ENCODE results near the gene BEND2.
"Not testable (repeated sequence)": the region's sequence is repeated elsewhere in the genome, so short reads cannot be mapped to it uniquely, and the experiment has no call there.

BEND2 gene

DNA sequence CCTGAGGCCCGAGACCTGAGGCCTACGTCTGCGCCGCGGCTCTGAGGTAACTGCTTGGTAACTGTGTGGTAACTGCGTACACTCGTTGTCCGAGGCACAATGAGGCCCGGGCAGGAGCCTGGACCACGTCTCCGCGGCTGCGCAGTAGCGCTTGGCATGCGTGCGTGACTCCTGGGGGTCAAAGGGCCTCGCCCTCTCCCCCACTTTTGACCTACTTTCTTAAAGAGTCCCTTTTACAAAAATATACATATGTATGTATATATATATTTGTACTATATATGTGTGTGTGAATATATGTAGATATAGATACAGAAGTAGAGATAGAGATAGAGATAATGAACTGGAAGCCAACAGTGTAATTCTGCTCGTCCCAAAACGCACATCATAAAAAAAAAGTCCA lies at the start of gene BEND2:
TSS of gene BEND2 (minus strand) at position 101 of the 400 bp plus-strand sequence. CDS start 136 bp downstream, outside the sequence.
- DNase-seq = no peak

DNA sequence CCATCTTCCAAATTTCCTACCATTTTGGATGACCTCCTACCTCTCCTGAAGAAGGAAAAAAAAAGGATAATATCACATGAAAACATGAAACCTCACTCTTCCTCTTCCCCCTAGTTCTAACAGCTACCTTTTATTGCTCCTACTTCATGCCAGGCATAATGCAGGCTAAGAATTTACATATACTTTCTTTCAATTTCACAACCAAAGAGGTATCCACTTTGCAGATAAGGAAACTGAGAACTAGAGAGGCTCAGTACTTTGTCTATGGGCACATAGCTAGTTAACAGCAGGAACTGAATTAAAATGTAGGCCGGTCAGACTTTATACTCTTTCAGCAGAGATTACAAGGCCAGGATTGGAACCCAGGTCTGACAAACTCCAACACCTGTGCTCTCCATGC lies 34.4 kb upstream of the BEND2 start:
- DNase-seq = no peak

DNA sequence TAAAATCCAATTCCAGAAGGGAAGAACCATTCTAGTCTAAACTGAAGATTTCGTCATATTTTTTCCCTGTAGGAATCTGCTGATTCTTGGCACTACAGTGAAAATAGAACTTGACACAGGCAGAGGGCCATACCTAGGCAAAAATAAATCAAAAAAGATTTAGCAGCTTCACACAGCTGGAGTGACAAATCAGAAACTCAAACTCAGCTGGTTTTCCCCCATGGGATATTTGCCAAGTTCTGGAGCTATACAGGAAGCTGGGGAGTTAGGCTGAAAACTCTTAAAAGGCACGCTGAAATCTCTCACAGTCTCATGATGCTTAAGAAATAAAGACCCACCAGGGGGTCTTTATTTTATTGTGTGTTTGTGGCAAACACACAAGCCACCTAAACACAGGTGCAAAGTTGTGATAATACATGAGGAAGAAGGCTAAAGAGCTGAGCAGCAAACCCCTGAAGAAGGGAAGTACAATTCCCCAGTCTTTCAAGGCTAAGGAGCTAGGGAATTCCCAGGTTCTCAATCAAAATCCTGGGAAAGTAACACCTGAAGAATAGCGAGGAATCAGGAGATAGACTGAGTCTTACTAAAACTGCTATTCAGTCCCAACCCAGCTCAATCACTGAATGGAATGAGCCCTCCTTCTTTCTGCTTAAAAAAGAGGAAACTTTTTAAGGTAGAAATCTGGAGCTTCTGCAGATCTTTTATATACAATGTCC lies 32.1 kb upstream of the BEND2 start:
- DNase-seq = no peak

DNA sequence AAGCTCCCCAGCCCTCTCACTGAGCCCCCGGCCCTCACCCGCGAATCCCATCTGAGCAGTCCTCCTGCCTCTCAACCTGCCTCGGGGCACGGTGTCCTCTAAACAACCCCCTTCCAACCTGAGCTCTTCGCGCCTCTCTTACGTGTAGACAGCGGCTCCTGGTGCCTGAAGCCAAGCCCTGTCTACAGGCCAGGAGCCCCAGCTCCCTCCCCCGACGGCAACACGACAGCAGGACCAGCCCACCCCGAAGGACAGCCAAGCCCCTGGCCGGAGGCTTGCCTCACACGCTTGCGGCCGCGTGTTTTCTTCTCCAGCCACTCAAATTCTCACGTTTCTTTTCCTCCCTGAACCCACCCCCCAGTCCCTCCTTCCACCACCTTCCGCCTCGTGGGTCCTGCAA lies 9.0 kb upstream of the BEND2 start:
- not testable (repeated sequence) for DNase-seq

DNA sequence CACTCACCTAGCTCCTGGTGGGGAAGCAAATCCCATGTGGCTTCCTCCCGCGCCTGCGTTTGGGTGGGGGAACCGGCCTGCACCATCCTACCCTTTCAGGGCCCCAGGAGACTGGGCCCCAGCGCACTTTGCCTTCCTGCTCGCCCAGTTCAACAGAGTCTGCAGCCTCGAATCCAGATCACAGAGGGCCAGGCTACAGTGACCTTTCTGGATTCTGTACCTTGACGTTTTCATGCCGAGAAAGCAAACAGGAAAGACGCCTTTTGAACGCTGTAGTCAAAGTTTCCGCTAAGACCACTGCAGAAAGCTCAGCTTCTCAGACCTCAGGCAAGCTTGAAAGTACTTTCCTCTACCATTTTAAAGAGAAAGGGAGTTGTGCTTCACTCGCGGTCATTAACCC lies 7.4 kb upstream of the BEND2 start:
- DNase-seq = no peak

DNA sequence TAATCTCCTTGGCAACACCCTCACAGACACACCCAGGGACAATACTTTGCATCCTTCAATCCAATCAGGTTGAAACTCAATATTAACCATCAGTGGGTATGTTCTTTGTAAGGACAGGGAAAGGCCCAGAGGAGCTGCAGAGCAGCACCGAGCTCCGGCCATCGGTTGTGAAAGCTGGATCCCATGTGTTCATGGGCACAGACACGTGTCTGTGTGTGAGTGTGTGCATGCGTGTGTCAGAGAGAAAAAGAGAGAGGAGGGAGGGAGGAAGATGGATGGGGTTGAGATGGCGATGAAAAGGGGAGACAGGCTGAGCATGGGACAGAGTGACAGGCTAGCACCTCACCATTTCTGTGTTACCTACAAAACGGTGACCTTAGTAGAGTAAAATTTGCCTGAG lies 6.8 kb upstream of the BEND2 start:
- no peak for DNase-seq

DNA sequence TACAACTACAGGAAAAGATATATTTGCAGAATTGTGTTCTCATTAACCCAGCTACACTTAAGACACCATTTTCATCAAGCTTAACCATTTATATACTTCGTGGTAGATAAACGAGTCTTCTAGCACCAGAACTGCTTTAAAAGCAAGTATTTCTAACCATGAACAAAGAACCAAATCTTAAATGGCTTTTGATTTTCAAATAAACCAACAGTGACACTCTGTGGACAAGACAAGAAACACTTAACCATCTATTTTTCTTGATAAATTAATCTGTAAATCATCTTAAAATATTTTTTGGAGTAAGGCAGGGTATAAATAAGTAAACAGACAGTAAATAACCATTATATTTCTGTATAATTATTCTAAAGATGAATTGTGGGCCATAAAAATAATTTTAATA lies 10.2 kb downstream of the BEND2 start:
- no peak for DNase-seq

DNA sequence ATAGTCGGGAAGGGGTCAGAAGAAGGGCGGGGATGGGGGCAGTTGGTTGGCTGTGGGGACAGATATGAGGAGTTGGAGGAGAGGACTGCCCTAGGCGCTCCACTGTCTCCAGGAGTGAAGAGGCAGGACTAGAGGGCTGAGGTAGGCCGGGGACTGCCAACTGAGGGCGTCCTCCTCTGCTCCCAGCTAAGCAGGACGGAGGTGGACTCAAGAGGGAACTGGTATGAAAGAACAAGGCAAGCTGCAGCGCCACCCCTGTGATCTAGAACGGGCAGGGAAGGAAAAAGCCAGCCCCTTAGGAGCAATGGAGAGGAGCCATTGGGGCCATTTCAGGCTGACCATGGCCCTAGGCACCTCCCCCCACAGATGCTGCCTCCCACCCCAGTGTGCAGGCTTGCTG lies 14.0 kb downstream of the BEND2 start:
- DNase-seq = no peak

DNA sequence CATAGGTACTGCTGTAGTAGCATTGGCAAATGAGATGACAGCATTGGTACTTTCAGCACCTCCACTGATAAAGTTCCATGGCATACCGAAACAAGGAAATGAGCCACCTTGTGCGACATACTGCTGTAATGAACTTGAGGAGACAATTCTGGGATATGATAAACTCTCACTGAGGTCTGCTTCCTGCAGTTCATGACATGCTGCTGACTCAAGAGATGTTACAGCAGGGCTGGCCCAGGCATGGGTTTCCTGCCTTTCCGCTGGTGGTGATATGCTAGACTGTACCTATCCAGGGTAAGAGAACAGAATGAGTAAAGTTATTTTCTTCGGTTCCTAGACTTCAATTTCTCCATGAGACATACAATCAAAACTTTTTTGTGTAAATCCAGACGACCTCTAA lies 17.1 kb downstream of the BEND2 start:
- DNase-seq = no peak

DNA sequence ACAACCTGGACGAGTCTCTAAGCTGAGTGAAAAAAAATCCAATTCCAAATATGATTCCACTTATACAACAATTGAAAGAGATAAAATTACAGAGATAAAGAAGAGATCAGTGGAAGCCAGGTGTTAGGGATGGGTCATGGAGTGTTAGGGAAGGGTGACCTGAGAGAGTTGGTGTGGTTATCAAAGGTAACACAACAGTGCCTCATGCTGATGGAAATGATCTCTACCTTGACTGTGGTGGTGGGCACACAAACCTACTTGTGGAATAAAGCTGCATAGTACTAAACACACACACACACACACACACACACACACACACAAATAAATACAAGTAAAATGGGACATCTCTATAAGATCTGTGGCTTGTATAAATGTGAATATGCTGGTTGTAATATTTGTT lies 26.0 kb downstream of the BEND2 start:
- no peak for DNase-seq

DNA sequence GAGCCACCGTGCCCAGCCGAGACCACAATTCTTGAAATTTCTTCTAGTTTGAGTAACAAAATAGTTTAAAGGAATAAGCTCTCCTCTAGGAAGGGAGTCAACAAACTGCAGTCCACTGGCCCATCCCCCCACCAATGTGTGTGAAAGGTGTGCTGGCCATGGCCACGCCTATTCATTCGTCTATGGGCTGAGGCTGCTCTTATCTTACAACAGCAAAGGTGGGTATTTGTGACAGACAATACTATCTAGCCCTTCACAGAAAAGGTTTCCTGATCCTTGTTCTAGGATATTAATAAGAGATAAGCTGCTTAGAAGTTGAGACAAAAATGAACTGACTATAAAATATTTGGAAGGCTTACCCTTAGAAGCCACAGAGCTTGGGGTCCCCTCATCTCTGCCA lies 41.2 kb downstream of the BEND2 start:
- no peak for DNase-seq

DNA sequence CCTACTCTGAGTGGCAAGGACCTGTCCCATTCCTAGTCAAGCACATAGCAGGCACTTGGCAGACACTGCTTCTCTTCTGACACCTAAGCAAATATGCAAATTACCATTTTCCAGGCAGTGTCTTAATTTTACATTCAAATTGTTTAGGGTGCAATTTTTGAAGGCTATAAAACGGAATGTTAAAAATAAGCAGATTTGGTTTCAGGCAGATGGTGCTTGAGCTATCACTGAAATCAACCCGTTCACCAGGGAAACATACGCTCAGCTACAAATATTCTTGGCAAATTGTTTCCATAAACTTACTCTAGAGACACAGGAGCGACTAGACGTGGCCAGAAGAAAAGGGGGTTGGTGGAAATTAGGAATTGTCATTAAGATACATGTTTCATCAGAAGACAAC lies 45.7 kb downstream of the BEND2 start:
- DNase-seq = no peak

DNA sequence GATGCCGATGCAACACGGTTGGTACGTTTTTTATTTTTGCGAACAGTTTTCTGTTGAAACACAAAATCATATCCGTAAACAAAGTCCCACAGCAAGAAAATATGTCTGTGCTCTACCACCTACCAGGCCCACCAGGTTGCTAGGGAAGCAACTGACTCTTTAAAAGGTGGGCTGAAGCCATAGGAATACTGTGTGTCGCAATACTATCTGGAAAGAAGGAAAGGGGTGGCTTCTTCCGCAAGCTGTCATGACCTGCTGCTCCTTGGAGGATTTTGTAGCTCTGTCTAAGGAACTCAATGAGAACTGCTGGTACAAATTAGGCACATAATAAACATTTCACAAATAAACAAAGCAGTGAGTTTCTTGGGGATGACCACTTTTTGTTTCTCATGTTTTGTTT lies 46.5 kb downstream of the BEND2 start:
- no peak for DNase-seq

DNA sequence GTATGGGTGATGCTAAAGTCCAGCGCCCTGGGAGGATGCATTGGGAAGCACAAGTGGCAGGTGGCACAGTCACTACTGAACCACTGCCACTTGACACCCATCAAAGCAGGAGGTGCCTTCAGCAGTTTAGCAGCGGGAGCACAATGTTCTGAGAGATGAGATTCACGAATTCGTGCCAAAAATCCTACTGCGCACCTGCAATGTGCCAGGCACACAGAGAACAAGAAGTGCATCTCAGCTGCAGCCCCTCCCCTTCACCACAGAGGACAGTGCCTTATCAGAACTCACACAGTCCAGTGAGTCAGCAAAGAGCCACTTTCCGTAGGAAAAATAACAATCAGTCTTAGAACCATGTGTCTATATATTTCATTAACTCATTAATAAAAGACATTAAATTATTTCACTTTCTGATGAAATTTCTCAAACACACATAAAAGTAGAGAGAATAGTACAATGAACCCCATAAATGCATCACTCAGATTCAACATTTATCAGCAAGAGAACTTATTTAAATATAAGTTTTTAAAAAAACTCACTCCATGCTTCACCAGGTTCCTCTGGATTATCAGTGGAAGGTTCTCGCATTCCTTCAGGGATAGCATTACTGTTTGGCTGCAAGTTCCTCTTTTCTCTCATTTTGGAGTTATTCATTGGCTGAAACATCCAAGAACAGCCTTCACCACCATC lies 47.0 kb downstream of the BEND2 start:
- DNase-seq = no peak

DNA sequence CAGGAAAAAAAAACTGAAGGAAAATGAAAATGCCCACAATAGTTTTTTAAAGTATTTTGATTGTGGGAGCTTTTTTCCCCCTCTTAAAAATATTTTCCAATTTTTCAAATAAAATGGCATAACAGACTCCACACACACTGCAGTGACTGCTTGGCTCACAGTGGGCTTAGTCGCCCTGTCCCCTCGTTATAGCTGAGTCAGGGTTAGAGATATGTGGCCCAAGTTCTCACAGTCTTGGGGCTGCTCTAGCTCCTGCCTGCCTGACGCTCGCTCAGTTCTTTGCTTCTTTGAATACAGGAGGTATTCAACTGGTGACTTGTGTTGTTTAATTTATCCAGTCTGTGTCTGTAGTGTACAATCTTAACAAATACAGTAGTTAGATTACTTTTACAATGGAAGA lies 47.7 kb downstream of the BEND2 start:
- DNase-seq = no peak

DNA sequence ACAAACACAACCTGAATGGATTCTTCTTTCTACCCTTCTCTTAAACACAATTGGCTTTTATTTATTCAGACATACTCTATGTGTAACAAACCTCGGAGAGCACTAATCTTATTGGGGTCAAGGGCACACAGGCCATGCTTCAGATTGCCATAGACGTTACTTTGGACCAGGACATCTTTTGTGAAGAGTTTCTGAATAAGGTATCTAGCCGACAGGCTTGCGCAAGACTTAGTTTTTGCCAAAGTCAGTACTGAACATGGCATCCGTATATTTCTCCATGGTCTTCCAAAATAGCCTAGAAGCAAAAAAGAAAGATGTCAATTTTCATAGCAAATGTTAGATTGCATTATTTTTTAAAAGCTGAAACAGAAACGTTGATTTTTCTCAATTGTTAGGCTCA lies 49.8 kb downstream of the BEND2 start:
- no peak for DNase-seq

DNA sequence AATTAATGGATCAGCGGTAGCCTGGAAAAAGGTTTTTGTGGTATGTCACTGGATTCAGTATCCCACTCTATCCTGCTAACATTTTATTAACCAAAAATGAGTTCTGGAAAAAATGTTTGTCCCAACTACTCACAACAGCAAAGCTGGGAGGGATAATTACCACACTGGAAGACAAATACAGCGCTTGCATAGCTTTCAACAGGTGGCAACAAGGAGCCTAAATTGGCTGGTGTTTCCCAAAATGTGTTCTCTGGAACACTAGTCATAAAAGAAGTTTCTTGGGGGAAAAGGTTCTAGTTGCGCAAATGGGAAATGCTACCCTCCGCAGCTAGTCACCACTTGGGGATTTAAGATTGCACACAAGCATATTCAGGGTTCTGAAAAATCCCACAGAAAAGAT lies 54.6 kb downstream of the BEND2 start:
- no peak for DNase-seq

DNA sequence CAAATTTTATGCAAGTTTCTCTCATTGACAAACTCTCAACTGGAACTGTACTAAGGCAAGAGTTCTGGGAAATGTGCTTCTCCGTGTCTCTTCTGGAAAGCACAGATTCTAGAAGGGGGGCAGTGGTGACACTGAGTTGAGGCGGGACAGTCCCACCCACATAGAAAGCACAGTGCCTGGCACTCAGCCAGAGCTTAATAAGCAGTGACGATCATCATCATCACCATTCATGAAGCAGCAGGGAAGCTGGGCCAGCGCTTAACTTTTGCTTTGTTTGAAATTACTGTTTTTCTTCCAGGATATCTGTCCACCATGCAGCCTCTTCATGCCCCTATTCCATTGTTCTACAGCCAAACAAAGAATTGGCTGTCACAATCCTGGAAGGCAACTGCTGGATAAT lies 60.3 kb downstream of the BEND2 start:
- DNase-seq = no peak

DNA sequence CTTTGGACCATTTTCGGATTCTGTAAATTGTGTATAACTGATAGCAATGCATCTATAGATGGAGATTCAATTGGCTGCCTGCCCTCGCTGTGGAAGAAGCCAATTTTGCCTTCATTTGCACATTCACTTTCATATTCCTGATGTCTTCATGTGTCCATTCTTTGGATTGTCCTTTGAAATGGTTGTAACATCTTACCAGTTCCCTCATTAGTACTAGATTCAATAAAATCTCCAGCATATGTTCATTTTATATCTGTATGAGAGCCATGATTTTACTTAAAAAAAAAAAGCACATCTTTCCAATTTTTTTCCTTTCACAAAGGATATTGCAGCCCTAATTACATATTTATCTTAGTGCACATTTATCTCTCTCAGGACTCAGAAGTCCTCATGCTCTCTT lies 61.7 kb downstream of the BEND2 start:
- no peak for DNase-seq

DNA sequence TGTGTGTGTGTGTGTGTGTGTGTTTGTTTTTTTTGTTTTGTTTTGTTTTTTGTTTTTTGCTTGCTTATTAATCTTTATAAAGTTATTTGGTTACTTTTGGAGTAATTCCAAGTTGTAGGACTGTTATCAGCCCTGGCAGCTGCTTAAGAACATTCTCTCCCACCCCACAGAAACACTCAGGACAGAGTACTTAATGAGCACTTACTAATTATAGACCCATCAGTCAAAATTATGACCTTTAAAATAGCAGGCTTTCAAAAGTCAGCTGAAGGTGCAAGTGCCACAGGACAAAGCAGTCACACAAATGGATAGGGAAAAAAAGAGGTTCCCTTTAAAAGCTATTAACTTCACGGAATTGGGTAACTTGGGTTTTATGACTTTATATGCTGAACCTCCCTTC lies 69.0 kb downstream of the BEND2 start:
- no peak for DNase-seq

DNA sequence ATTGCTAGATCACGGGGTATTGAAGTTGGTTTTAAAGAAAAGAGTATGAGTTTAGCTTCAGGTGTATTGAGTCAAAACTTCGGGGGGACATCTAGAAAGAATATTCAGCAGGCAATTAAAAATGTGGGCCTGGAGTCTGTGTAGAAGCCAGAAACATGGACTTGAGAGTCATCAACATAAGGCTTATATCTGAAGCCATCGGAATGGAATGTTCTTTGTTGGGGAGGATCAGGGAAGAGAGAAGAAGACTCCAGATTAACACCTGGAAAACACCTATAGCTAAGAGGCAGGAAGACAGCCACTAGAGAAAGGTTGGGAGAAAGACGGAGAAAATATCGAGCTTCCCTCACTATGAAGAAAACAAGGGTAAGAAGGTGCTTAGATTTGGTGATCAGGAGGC lies 69.5 kb downstream of the BEND2 start:
- no peak for DNase-seq

DNA sequence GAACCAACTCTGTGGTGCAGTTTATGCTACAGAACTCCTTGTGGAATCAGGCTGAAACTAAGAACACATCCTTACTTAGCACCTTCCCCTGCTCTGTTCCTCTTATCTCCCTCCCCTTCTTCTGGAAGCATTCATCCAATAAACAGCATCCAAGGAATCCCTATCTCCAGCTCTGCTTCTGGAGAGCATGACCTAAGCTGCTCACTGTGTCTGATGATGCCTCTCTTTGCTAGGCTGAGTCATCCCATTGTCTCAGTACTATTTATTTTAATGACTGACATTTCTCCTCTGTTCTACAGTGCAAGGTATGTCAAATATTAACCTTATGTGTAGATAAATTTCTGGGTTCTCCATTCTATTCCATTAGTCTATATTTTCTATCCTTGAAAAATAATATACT lies 71.2 kb downstream of the BEND2 start:
- no peak for DNase-seq

DNA sequence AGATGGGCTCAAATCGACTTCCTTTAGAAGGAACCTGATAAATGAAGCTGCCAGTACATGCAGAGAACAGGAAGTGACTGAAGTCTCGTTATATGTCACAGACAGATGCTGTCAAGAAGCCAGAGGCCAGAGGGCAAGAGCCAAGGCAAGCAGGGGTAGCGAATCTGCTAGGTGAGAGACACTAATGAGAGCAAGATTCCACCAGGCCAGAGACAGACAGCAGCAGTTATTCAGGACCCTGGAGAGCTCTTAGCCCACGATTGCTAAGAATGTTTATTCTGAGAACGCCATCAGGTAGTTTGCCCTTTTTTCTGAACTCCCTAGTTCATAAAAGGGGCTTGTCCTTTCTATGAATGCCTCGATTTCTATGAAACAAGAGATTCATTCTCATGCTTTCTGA lies 73.7 kb downstream of the BEND2 start:
- DNase-seq = no peak

DNA sequence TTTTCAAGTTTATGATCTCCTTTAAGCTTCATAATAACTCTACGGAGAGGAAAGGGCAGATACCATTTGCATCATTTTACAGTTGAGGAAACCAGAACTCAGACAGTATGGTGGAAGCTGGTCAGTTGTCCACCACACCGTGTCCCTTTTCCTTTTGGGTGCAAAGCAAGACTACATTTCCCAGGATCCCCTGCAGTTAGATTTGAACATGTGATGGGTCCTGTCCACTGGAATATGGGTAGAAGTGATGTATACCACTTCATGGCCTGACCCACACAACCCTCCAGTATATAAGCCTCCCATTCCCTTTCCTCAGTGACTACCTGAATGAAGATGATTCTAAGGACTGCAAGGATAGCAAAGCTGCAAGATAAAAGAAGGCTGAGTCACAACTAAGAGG lies 74.7 kb downstream of the BEND2 start:
- no peak for DNase-seq

DNA sequence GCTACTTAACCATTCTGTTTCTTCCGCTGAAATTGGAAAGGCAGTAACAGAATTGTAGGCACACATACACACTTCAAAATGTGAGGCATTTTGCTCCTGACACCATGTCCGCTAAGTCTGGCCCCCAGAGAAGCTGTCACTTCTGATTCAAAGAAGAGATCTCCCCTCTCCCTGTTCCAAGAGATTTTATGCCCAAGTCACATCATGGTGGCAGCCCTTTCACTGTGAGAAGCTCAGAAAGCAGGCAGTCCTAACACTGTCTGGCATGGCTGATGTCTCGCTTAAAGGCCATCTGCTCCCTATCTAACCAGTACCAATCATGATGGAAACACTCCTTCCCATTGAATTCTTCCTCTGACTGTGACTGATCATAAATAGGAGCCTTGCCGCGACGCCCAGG lies 83.9 kb downstream of the BEND2 start:
- no peak for DNase-seq

Data from inflammatory macrophage treated with lipopolysaccharide for 4 hours (primary cell).